ENCODE measurements around the gene NRDC. TPM values are rescaled to one million over a fixed set of nuclear protein-coding genes. Genes with fewer than 3 reads are reported as not detected.

NRDC gene
- total and polyA plus RNA-seq, 9 of the 15 experiments (the other 6 are each of a cell fraction or from before 2014, with no cell fraction given) = 102 to 371 (median 201) TPM

- peak; percentile 58; the same call in 1 of the 2 replicates for TF ChIP-seq ZNF449 (CRISPR knock-in tag; IDR thresholded peaks at IDR 0.05)
- TF ChIP-seq TAF1 (IDR thresholded peaks at IDR 0.05; ENCODE audit: control insufficient read depth, extremely low read depth, insufficient read depth, low read length, severe bottlenecking) = peak; percentile 99
- TF ChIP-seq ETV6 (IDR thresholded peaks at IDR 0.05; ENCODE audit: borderline replicate concordance in 1 of 2, low read depth in 2 of 2, low read length in 1 of 2) = no peak
- TF ChIP-seq ETV6 (CRISPR knock-in tag; IDR thresholded peaks at IDR 0.05; ENCODE audit: borderline replicate concordance) = no peak
- TF ChIP-seq BRD9 (IDR thresholded peaks at IDR 0.05; ENCODE audit: low read depth, partially characterized antibody) = no peak
- no peak for TF ChIP-seq FUS (optimal IDR thresholded peaks at IDR 0.05; ENCODE audit: low read depth, low read length)
- no peak for TF ChIP-seq NR4A1 (CRISPR knock-in tag; IDR thresholded peaks at IDR 0.05)
- no peak for TF ChIP-seq NR4A1 (tag; IDR thresholded peaks at IDR 0.05)
- peak in 1 of 2 experiments; percentile 89; a peak in 3 of 4 replicates for TF ChIP-seq SIN3A (IDR thresholded peaks at IDR 0.05; ENCODE audit: borderline replicate concordance in 2 of 2, control insufficient read depth in 1 of 2, low read depth in 2 of 2, low read length in 2 of 2)
- TF ChIP-seq TFE3 (CRISPR knock-in tag; IDR thresholded peaks at IDR 0.05) = no peak
- TF ChIP-seq GTF2A2 (tag; IDR thresholded peaks at IDR 0.05) = no peak; the same call in 1 of the 2 replicates
- TF ChIP-seq ZFP36 (IDR thresholded peaks at IDR 0.05; ENCODE audit: low read depth, low read length, partially characterized antibody) = no peak
- peak; percentile 6; the same call in 1 of the 2 replicates for TF ChIP-seq ZNF75A (CRISPR knock-in tag; IDR thresholded peaks at IDR 0.05)
- TF ChIP-seq SAP30 (IDR thresholded peaks at IDR 0.05; ENCODE audit: borderline replicate concordance, insufficient read depth, low read depth, low read length, poor library complexity, severe bottlenecking) = no peak
- TF ChIP-seq ASH1L (IDR thresholded peaks at IDR 0.05; ENCODE audit: borderline replicate concordance, low read depth, partially characterized antibody) = peak; percentile 90
- no peak for TF ChIP-seq ELK1 (CRISPR knock-in tag; IDR thresholded peaks at IDR 0.05)
- TF ChIP-seq CXXC5 (CRISPR knock-in tag; IDR thresholded peaks at IDR 0.05) = peak; percentile 84
- TF ChIP-seq SLC30A9 (CRISPR knock-in tag; IDR thresholded peaks at IDR 0.05) = no peak
- no peak; the same call in 1 of the 2 replicates for TF ChIP-seq GTF2F1 (IDR thresholded peaks at IDR 0.05; ENCODE audit: low read depth, low read length)
- TF ChIP-seq ZNF77 (CRISPR knock-in tag; IDR thresholded peaks at IDR 0.05) = no peak
- peak; percentile 80 for TF ChIP-seq LCOR (CRISPR knock-in tag; IDR thresholded peaks at IDR 0.05)
- TF ChIP-seq E2F4 (CRISPR knock-in tag; IDR thresholded peaks at IDR 0.05; ENCODE audit: low read depth) = peak; percentile 16; the same call in 1 of the 2 replicates
These were observed at the start of gene NRDC (continued) for GRCh38 chr1:51878616-51879336.
